ENCODE data around the gene RBM28. TPM values are rescaled to one million over a fixed set of nuclear protein-coding genes. Genes with fewer than 3 reads are reported as not detected.

RBM28 gene
- total RNA-seq, 1 donor from 2014 or later, result 54.4 TPM

GRCh38 chr7:128370491-128370890, 26.8 kb upstream of the RBM28 start:
- ChIA-PET POLR2A (no interaction called here), CTCF (no interaction called here)
- TF ChIP-seq CTCF (IDR thresholded peaks at IDR 0.05), result no peak
- ATAC-seq (ENCODE audit: low read depth) (no peak), DNase-seq (no peak)
- Mint-ChIP-seq H3K36me3 (ENCODE audit: low read depth) (no peaks in the 10 kb centered on the region), H3K27me3 (peaks cover 34% of the 10 kb centered on the region), H3K9me3 (peaks cover 3% of the 10 kb centered on the region), H3K4me1 (no peaks in the 10 kb centered on the region), H3K4me3 (no peak overlapping the region), H3K27ac (no peak overlapping the region)
- intact Hi-C loops (cut with micrococcal nuclease), result no loop called here

- CTCF ChIA-PET, result no interaction called here
- no peak for TF ChIP-seq CTCF (IDR thresholded peaks at IDR 0.05)
- DNase-seq (no peak), ATAC-seq (ENCODE audit: low read depth) (no peak)
- POLR2A ChIA-PET, result no interaction called here
- H3K27ac Mint-ChIP-seq, result no peak overlapping the region
- H3K4me3 Mint-ChIP-seq, result no peak overlapping the region
- H3K9me3 Mint-ChIP-seq, result no peaks in the 10 kb centered on the region
- intact Hi-C loops (cut with micrococcal nuclease), result no loop called here
- peaks cover 4% of the 10 kb centered on the region for H3K4me1 Mint-ChIP-seq
- H3K27me3 Mint-ChIP-seq, result peaks cover 49% of the 10 kb centered on the region
- H3K36me3 Mint-ChIP-seq (ENCODE audit: low read depth), result no peaks in the 10 kb centered on the region
Observed at GRCh38 chr7:128366986-128367385, 23.3 kb upstream of the RBM28 start.

GRCh38 chr7:128366300-128366699, 22.6 kb upstream of the RBM28 start:
- CTCF ChIA-PET, result no interaction called here
- POLR2A ChIA-PET, result no interaction called here
- intact Hi-C loops (cut with micrococcal nuclease), result no loop called here
- no peak overlapping the region for H3K4me3 Mint-ChIP-seq
- no peak for TF ChIP-seq CTCF (IDR thresholded peaks at IDR 0.05)
- ATAC-seq (ENCODE audit: low read depth) (no peak), DNase-seq (no peak)
- no peaks in the 10 kb centered on the region for H3K9me3 Mint-ChIP-seq
- no peaks in the 10 kb centered on the region for H3K36me3 Mint-ChIP-seq (ENCODE audit: low read depth)
- H3K4me1 Mint-ChIP-seq, result peaks cover 8% of the 10 kb centered on the region
- H3K27ac Mint-ChIP-seq, result no peak overlapping the region
- H3K27me3 Mint-ChIP-seq, result peaks cover 52% of the 10 kb centered on the region

DNA sequence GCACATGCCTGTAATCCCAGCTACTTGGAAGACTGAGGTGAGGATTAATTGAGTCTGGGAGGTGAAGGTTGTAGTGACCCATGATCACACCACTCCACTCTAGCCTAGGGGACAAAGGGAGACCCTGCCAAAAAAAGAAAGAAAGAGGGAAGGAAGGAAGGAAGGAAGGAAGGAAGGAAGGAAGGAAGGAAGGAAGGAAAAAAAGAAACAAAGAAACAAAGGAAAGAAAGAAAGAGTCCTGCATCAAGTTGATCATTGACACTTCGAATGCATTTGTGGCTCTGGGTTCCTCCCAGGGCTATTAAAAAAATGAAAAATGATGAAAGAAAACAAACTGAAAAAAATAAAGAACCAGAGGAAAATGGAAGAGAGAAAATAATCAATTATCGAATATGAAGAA, 21.7 kb upstream of the RBM28 start:
- POLR2A ChIA-PET, result no interaction called here
- intact Hi-C loops (cut with micrococcal nuclease), result no loop called here
- CTCF ChIA-PET, result interaction anchor here (0.6 kb wide), 1 partner anchor 1456 kb away, joined by 3 read pairs; no protein-coding TSS in a partner anchor
- Mint-ChIP-seq H3K4me3 (no peak overlapping the region), H3K4me1 (peaks cover 15% of the 10 kb centered on the region), H3K9me3 (no peaks in the 10 kb centered on the region), H3K27ac (no peak overlapping the region), H3K27me3 (peaks cover 57% of the 10 kb centered on the region), H3K36me3 (ENCODE audit: low read depth) (no peaks in the 10 kb centered on the region)
- ATAC-seq (ENCODE audit: low read depth) (no peak), DNase-seq (no peak)
- no peak for TF ChIP-seq CTCF (IDR thresholded peaks at IDR 0.05)

DNA sequence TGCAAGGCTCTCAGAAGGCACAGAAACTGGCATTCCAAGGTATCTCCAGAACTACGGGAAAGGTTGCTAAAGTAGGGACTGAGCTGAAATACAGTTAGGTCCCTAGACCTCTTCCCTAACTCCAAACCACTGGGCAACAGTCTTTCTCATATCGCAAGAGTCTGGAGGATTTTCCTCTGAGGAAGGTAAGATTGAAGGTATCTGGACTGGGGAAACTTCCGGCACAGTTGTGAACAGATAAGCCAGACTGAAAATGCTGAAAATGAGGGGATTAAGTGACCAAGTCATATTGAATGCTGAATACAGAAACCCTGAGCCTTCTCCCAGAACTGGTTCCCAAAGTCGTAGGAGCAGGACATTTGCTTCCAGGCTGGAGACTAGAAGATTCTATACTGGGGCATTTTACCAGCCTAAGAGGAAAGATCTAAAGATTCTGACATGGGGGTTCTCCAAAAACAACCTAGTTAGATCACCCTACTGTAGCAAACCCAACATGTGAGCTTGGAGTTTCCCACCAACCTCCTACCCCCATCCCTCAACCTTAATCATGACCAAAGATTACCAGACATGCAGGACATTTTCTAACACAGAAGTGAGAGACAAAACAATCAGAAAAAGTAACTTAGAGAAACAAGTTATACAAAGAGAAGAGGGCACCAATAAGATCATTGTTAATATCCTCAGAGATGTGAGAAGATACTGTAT, 20.6 kb upstream of the RBM28 start:
- Mint-ChIP-seq H3K9me3 (no peaks in the 10 kb centered on the region), H3K4me3 (no peak overlapping the region), H3K4me1 (peaks cover 15% of the 10 kb centered on the region), H3K36me3 (ENCODE audit: low read depth) (no peaks in the 10 kb centered on the region), H3K27ac (no peak overlapping the region), H3K27me3 (peaks cover 63% of the 10 kb centered on the region)
- intact Hi-C loops (cut with micrococcal nuclease), result no loop called here
- CTCF ChIA-PET, result no interaction called here
- DNase-seq, result no peak
- ATAC-seq (ENCODE audit: low read depth), result no peak
- TF ChIP-seq CTCF (IDR thresholded peaks at IDR 0.05), result no peak
- POLR2A ChIA-PET, result interaction anchor here (0.7 kb wide), 1 partner anchor 11 kb away, joined by 7 read pairs; no protein-coding TSS in a partner anchor
